Cardiac fibroblast (primary cell): ENCODE data around the gene CPAMD8.

ENCODE experiments used
- DNase-seq, 2 donors: peaks; one replicate each; pipeline versions ENCODE4 v3.0.0 to v3.0.0-alpha.2; 2010; ENCODE audit warnings: low read depth in 2 of 2
- H3K4me3 ChIP-seq, 2 donors: replicated peaks in 1 of 2; 1 replicate in 1 of 2; 2 replicates in 1 of 2; pipeline ENCODE4 v1.5.1; 2011; ENCODE audit warnings: low read depth in 2 of 2, low read length in 2 of 2, mild to moderate bottlenecking in 2 of 2, moderate library complexity in 1 of 2
- CTCF ChIP-seq: IDR thresholded peaks from one replicate; pipeline ENCODE4 v1.5.1; 2011; ENCODE audit warnings: low read depth, mild to moderate bottlenecking, low read length, inconsistent platforms

Gene CPAMD8

GRCh38 chr19:17070421-17070820 is 43.8 kb upstream of the CPAMD8 start:
- H3K4me3 ChIP-seq = no peak overlapping the region
- TF ChIP-seq CTCF = no peak
- no peak for DNase-seq

GRCh38 chr19:17069193-17069592 is 42.6 kb upstream of the CPAMD8 start:
- H3K4me3 ChIP-seq = no peak overlapping the region
- no peak for DNase-seq
- TF ChIP-seq CTCF = no peak

GRCh38 chr19:17063428-17063827 is 36.8 kb upstream of the CPAMD8 start:
- H3K4me3 ChIP-seq = no peak overlapping the region
- DNase-seq = no peak
- no peak for TF ChIP-seq CTCF

GRCh38 chr19:17061691-17062090 is 35.1 kb upstream of the CPAMD8 start:
- H3K4me3 ChIP-seq = no peak overlapping the region
- no peak for DNase-seq
- no peak for TF ChIP-seq CTCF

- no peak for TF ChIP-seq CTCF
- no peak for DNase-seq
- H3K4me3 ChIP-seq = no peak overlapping the region
These were observed 34.6 kb upstream of the CPAMD8 start for GRCh38 chr19:17061205-17061604.

GRCh38 chr19:17060802-17061201 is 34.2 kb upstream of the CPAMD8 start:
- no peak for TF ChIP-seq CTCF
- H3K4me3 ChIP-seq = no peak overlapping the region
- DNase-seq = no peak

- no peak for TF ChIP-seq CTCF
- no peak overlapping the region for H3K4me3 ChIP-seq
- DNase-seq = peak; percentile 40 to 46
These were observed 31.6 kb upstream of the CPAMD8 start for GRCh38 chr19:17058236-17058635.
